Body of pancreas (tissue), 4 donors: ENCODE results near the gene NKAIN2.

Experiments
- POLR2A ChIP-seq, 3 donors: fragments of 450-650 bp; IDR thresholded peaks; one replicate each; pipeline ENCODE4 v1.6.1; 2016; ENCODE audit warnings: antibody characterized with exemption in 3 of 3, mild to moderate bottlenecking in 2 of 3
- TF ChIP-seq, protein P1 (sequence below), 7 experiments: fragments of 450-650 bp in 4 of 7; fragments of 200-600 bp in 3 of 7; sonication (generic) in 3 of 7; IDR thresholded peaks; one replicate each; pipeline ENCODE4 v1.5.1; 2016 to 2019; ENCODE audit warnings: antibody characterized with exemption in 7 of 7

- TF ChIP-seq POLR2A (IDR thresholded peaks at IDR 0.05) = no peak
- TF ChIP-seq, protein P1, sequence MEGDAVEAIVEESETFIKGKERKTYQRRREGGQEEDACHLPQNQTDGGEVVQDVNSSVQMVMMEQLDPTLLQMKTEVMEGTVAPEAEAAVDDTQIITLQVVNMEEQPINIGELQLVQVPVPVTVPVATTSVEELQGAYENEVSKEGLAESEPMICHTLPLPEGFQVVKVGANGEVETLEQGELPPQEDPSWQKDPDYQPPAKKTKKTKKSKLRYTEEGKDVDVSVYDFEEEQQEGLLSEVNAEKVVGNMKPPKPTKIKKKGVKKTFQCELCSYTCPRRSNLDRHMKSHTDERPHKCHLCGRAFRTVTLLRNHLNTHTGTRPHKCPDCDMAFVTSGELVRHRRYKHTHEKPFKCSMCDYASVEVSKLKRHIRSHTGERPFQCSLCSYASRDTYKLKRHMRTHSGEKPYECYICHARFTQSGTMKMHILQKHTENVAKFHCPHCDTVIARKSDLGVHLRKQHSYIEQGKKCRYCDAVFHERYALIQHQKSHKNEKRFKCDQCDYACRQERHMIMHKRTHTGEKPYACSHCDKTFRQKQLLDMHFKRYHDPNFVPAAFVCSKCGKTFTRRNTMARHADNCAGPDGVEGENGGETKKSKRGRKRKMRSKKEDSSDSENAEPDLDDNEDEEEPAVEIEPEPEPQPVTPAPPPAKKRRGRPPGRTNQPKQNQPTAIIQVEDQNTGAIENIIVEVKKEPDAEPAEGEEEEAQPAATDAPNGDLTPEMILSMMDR (IDR thresholded peaks at IDR 0.05) = no peak
These were observed 26.5 kb downstream of the NKAIN2 start for GRCh38 chr6:123830120-123830519.
